LNCaP clone FGC (cell line): Measurements from ENCODE around the gene HIRA.

Source experiments
- DNase-seq: peaks from one replicate; pipeline ENCODE4 v3.0.0-alpha.2; 2011; ENCODE audit warnings: low read depth
- H3K4me3 ChIP-seq: 2 replicates; pipeline ENCODE4 v1.5.1; 2011; ENCODE audit warnings: mild to moderate bottlenecking, low read depth, low read length, control low read depth
- CTCF ChIP-seq: IDR thresholded peaks from 2 replicates; pipeline ENCODE4 v1.5.1; 2012; ENCODE audit warnings: mild to moderate bottlenecking; ENCODE audit not compliant: control insufficient read depth, insufficient read depth; ENCODE audit errors: extremely low read depth

The HIRA gene

GRCh38 chr22:19407649-19408606 lies 23.6 kb downstream of the HIRA start:
- H3K4me3 ChIP-seq: no peak overlapping the region
- no peak for DNase-seq
- no peak for TF ChIP-seq CTCF

GRCh38 chr22:19406846-19407245 lies 24.7 kb downstream of the HIRA start:
- no peak for DNase-seq
- no peak for TF ChIP-seq CTCF
- H3K4me3 ChIP-seq: no peak overlapping the region

- no peak for DNase-seq
- H3K4me3 ChIP-seq: no peak overlapping the region
- no peak for TF ChIP-seq CTCF
These were observed 25.2 kb downstream of the HIRA start for GRCh38 chr22:19406281-19406811.

GRCh38 chr22:19405652-19406051 lies 25.9 kb downstream of the HIRA start:
- no peak for DNase-seq
- TF ChIP-seq CTCF: no peak
- H3K4me3 ChIP-seq: no peak overlapping the region

- no peak for DNase-seq
- no peak overlapping the region for H3K4me3 ChIP-seq
- no peak for TF ChIP-seq CTCF
These were observed 26.4 kb downstream of the HIRA start for GRCh38 chr22:19405133-19405532.

GRCh38 chr22:19404676-19405075 lies 26.9 kb downstream of the HIRA start:
- DNase-seq: no peak
- TF ChIP-seq CTCF: no peak
- no peak overlapping the region for H3K4me3 ChIP-seq
